ES-I3 (cell line): ENCODE measurements around the gene TSPAN15.
"Not testable (repeated sequence)": the region's sequence is repeated elsewhere in the genome, so short reads cannot be mapped to it uniquely, and the experiment has no call there.

Experiments used
- H3K36me3 ChIP-seq: 2 replicates; pipeline ENCODE4 v1.6.1; 2013; ENCODE audit warnings: mild to moderate bottlenecking, low read length, control low read depth, moderate library complexity; ENCODE audit not compliant: insufficient read depth
- H3K4me1 ChIP-seq: 2 replicates; pipeline ENCODE4 v1.6.1; 2013; ENCODE audit warnings: mild to moderate bottlenecking, control low read depth, low read length; ENCODE audit not compliant: insufficient read depth
- H3K9ac ChIP-seq: 2 replicates; pipeline ENCODE4 v1.6.1; 2013; ENCODE audit warnings: low read depth, mild to moderate bottlenecking, low read length, moderate library complexity
- H3K9me3 ChIP-seq: 2 replicates; pipeline ENCODE4 v1.6.1; 2013; ENCODE audit warnings: mild to moderate bottlenecking, low read length, moderate library complexity; ENCODE audit not compliant: control insufficient read depth, insufficient read depth

TSPAN15 gene

GRCh38 chr10:69446229-69446628 lies 5.0 kb upstream of the TSPAN15 start:
- Histone ChIP-seq H3K4me1 (peaks cover 4% of the 10 kb centered on the region; the same call in 1 of the 2 replicates), H3K36me3 (no peaks in the 10 kb centered on the region), H3K9ac (no peak overlapping the region), H3K9me3 (no peaks in the 10 kb centered on the region; the same call in 1 of the 2 replicates)

GRCh38 chr10:69446650-69447151 lies 4.6 kb upstream of the TSPAN15 start:
- peaks cover 4% of the 10 kb centered on the region; the same call in 1 of the 2 replicates for H3K4me1 ChIP-seq
- no peak overlapping the region for H3K9ac ChIP-seq

GRCh38 chr10:69449841-69450240 lies 1.4 kb upstream of the TSPAN15 start:
- H3K9ac ChIP-seq: no peak overlapping the region
- H3K36me3 ChIP-seq: no peaks in the 10 kb centered on the region
- no peaks in the 10 kb centered on the region for H3K9me3 ChIP-seq
- H3K4me1 ChIP-seq: peaks cover 4% of the 10 kb centered on the region; the same call in 1 of the 2 replicates

More at GRCh38 chr10:69446650-69447151, 4.6 kb upstream of the TSPAN15 start:
- no peaks in the 10 kb centered on the region; the same call in 1 of the 2 replicates for H3K9me3 ChIP-seq
- no peaks in the 10 kb centered on the region for H3K36me3 ChIP-seq

- H3K4me1 ChIP-seq, H3K36me3 ChIP-seq, H3K9me3 ChIP-seq: not testable (repeated sequence)
- H3K9ac ChIP-seq: peak overlapping the region; percentile 60; the same call in 1 of the 2 replicates
Measured at GRCh38 chr10:69450395-69450794, 870 bp upstream of the TSPAN15 start.

- H3K9ac ChIP-seq: peak overlapping the region; percentile 75; the same call in 1 of the 2 replicates
- H3K36me3 ChIP-seq: no peaks in the 10 kb centered on the region
- H3K4me1 ChIP-seq: no peaks in the 10 kb centered on the region; the same call in 1 of the 2 replicates
Measured at GRCh38 chr10:69451784-69452251, 553 bp downstream of the TSPAN15 start.

GRCh38 chr10:69452676-69453415 lies 1.6 kb downstream of the TSPAN15 start:
- H3K9me3 ChIP-seq: no peaks in the 10 kb centered on the region
- no peaks in the 10 kb centered on the region for H3K36me3 ChIP-seq
- H3K9ac ChIP-seq: no peak overlapping the region
- H3K4me1 ChIP-seq: no peaks in the 10 kb centered on the region; the same call in 1 of the 2 replicates

More at GRCh38 chr10:69451784-69452251, 553 bp downstream of the TSPAN15 start:
- no peaks in the 10 kb centered on the region for H3K9me3 ChIP-seq

- Histone ChIP-seq H3K9me3 (no peaks in the 10 kb centered on the region), H3K36me3 (no peaks in the 10 kb centered on the region), H3K9ac (no peak overlapping the region), H3K4me1 (peaks cover 6% of the 10 kb centered on the region; the same call in 1 of the 2 replicates)
Measured at GRCh38 chr10:69453795-69454194, 2.5 kb downstream of the TSPAN15 start.

GRCh38 chr10:69455006-69455763 lies 3.9 kb downstream of the TSPAN15 start:
- Histone ChIP-seq H3K4me1 (peaks cover 6% of the 10 kb centered on the region; the same call in 1 of the 2 replicates), H3K9me3 (no peaks in the 10 kb centered on the region), H3K9ac (no peak overlapping the region), H3K36me3 (no peaks in the 10 kb centered on the region)

GRCh38 chr10:69456880-69457693 lies 5.8 kb downstream of the TSPAN15 start:
- Histone ChIP-seq H3K9ac (no peak overlapping the region), H3K4me1 (peaks cover 14% of the 10 kb centered on the region; the same call in 1 of the 2 replicates), H3K9me3 (no peaks in the 10 kb centered on the region), H3K36me3 (no peaks in the 10 kb centered on the region)

GRCh38 chr10:69457771-69458237 lies 6.5 kb downstream of the TSPAN15 start:
- no peaks in the 10 kb centered on the region for H3K9me3 ChIP-seq
- H3K9ac ChIP-seq: no peak overlapping the region
- no peaks in the 10 kb centered on the region for H3K36me3 ChIP-seq
- peaks cover 14% of the 10 kb centered on the region; the same call in 1 of the 2 replicates for H3K4me1 ChIP-seq

- H3K4me1 ChIP-seq: peaks cover 14% of the 10 kb centered on the region; the same call in 1 of the 2 replicates
- no peaks in the 10 kb centered on the region for H3K36me3 ChIP-seq
- no peaks in the 10 kb centered on the region for H3K9me3 ChIP-seq
- H3K9ac ChIP-seq: no peak overlapping the region
Measured at GRCh38 chr10:69458430-69459100, 7.3 kb downstream of the TSPAN15 start.

GRCh38 chr10:69459101-69459790 lies 8.0 kb downstream of the TSPAN15 start:
- Histone ChIP-seq H3K4me1 (peaks cover 14% of the 10 kb centered on the region; the same call in 1 of the 2 replicates), H3K36me3 (no peaks in the 10 kb centered on the region), H3K9me3 (no peaks in the 10 kb centered on the region), H3K9ac (no peak overlapping the region)
